PC-3 (cell line): Measurements from ENCODE around the gene MEGF10. TPM values are rescaled to one million over a fixed set of nuclear protein-coding genes. Genes with fewer than 3 reads are reported as not detected.

ENCODE experiments used
- ATAC-seq: fragments of 200-7000 bp; cut with Tn5 transposase; 2 replicates; pipeline ENCODE4 v1.9.1; 2020; ENCODE audit warnings: mild to moderate bottlenecking, moderate library complexity
- BruUV-seq: library from RNA; stranded (reverse); fragments of 400-500 nt; replicated peaks from 2 replicates; lab custom pipeline; 2021; lab: Mats Ljungman, UMichigan
- CTCF ChIA-PET: fragments of 300-600 bp; sonication (Branson Sonifier 250); formaldehyde crosslinking; loops from one replicate; lab custom pipeline; 2022; ENCODE audit warnings: antibody characterized with exemption; lab: Charles Lee
- POLR2A ChIA-PET: fragments of 300-600 bp; sonication (Branson Sonifier 250); formaldehyde crosslinking; loops from one replicate; lab custom pipeline; 2022; ENCODE audit warnings: antibody characterized with exemption; ENCODE audit not compliant: unreplicated experiment; lab: Charles Lee
- DNase-seq: peaks from one replicate; pipeline ENCODE4 v3.0.0-alpha.2; 2015
- H2AFZ ChIP-seq: fragments of 300-600 bp; sonication (generic); 2 replicates; pipeline ENCODE4 v1.6.0; 2016; ENCODE audit warnings: antibody characterized with exemption, low read length
- H3F3A ChIP-seq: fragments of 300-600 bp; sonication (generic); one replicate; pipeline ENCODE4 v1.6.0; 2017; ENCODE audit warnings: antibody characterized with exemption, low read length, control low read depth, mild to moderate bottlenecking; ENCODE audit not compliant: unreplicated experiment
- H3K27ac ChIP-seq: fragments of 300-600 bp; sonication (generic); 2 replicates; pipeline ENCODE4 v1.5.1; 2016; ENCODE audit warnings: mild to moderate bottlenecking, low read length
- H3K27me3 ChIP-seq: fragments of 300-600 bp; sonication (generic); 2 replicates; pipeline ENCODE4 v1.6.1; 2016; ENCODE audit warnings: low read length, mixed read lengths
- H3K36me3 ChIP-seq: fragments of 300-600 bp; sonication (generic); 2 replicates; pipeline ENCODE4 v1.6.1; 2016; ENCODE audit warnings: low read depth, mixed run types, low read length, mixed read lengths
- H3K4me1 ChIP-seq: fragments of 300-600 bp; sonication (generic); 2 replicates; pipeline ENCODE4 v1.5.1; 2016; ENCODE audit warnings: low read length; ENCODE audit not compliant: insufficient read depth
- H3K4me2 ChIP-seq: fragments of 300-600 bp; sonication (generic); 2 replicates; pipeline ENCODE4 v1.6.0; 2016; ENCODE audit warnings: low read length
- H3K4me3 ChIP-seq: fragments of 300-600 bp; sonication (generic); 2 replicates; pipeline ENCODE4 v1.5.1; 2016; ENCODE audit warnings: mild to moderate bottlenecking, low read length, mixed read lengths
- H3K79me2 ChIP-seq: fragments of 300-600 bp; sonication (generic); 2 replicates; pipeline ENCODE4 v1.6.1; 2017; ENCODE audit warnings: low read length, mixed read lengths
- H3K9ac ChIP-seq: fragments of 300-600 bp; sonication (generic); 2 replicates; pipeline ENCODE4 v1.6.0; 2016; ENCODE audit warnings: mild to moderate bottlenecking, low read length
- H3K9me2 ChIP-seq: fragments of 300-600 bp; sonication (generic); replicated peaks from 2 replicates; pipeline ENCODE4 v1.6.1; 2016; ENCODE audit warnings: mixed run types, low read length, mixed read lengths
- H3K9me3 ChIP-seq: fragments of 300-600 bp; sonication (generic); 2 replicates; pipeline ENCODE4 v1.6.1; 2016; ENCODE audit warnings: low read length, mixed read lengths
- H4K20me1 ChIP-seq: fragments of 300-600 bp; sonication (generic); 2 replicates; pipeline ENCODE4 v1.6.1; 2016; ENCODE audit warnings: low read length, mixed read lengths
- CTCF ChIP-seq: fragments of 300-600 bp; sonication (generic); conservative IDR thresholded peaks from 2 replicates; pipeline ENCODE4 v1.5.1; 2017; ENCODE audit warnings: antibody characterized with exemption, low read depth, mild to moderate bottlenecking, low read length
- EZH2 ChIP-seq: fragments of 300-600 bp; sonication (generic); IDR thresholded peaks from one replicate; pipeline ENCODE4 v1.6.1; 2017; ENCODE audit warnings: antibody characterized with exemption, mild to moderate bottlenecking, low read length; ENCODE audit not compliant: unreplicated experiment
- EZH2phosphoT487 ChIP-seq: fragments of 300-600 bp; sonication (generic); IDR thresholded peaks from 2 replicates; pipeline ENCODE4 v1.6.1; 2018; ENCODE audit warnings: mild to moderate bottlenecking, antibody characterized with exemption, low read length, borderline replicate concordance
- intact Hi-C: fragments of 100-400 bp; cut with micrococcal nuclease; formaldehyde crosslinking; loops from 2 replicates; pipeline ENCODE4 v1.9.0; 2023
- total RNA-seq: library from RNA; depleted of rRNA; stranded (reverse); fragments of >200 nt; gene quantifications from 2 replicates; pipeline ENCODE4 v1.2.3, GENCODE V29; 2014

The MEGF10 gene
- total RNA-seq, 1 experiment from 2014 or later = not detected

GRCh38 chr5:127410959-127411358 lies 120.4 kb downstream of the MEGF10 start:
- H3K4me1 ChIP-seq = no peaks in the 10 kb centered on the region
- no peak overlapping the region for H3K27ac ChIP-seq
- TF ChIP-seq CTCF = no peak
- no peak for TF ChIP-seq EZH2
- no peak for TF ChIP-seq EZH2phosphoT487
- H2AFZ ChIP-seq = no peak overlapping the region
- no peaks in the 10 kb centered on the region for H3K36me3 ChIP-seq
- BruUV-seq = no TSS peak
- H3K9me3 ChIP-seq = no peaks in the 10 kb centered on the region
- ChIA-PET POLR2A (no interaction called here), CTCF (no interaction called here)
- no peak overlapping the region for H3K4me3 ChIP-seq
- H3K27me3 ChIP-seq = peaks cover 33% of the 10 kb centered on the region
- DNase-seq (no peak), ATAC-seq (no peak)
- H3K9ac ChIP-seq = no peak overlapping the region
- H3K4me2 ChIP-seq = no peak overlapping the region
- no peaks in the 10 kb centered on the region for H3F3A ChIP-seq
- no peaks in the 10 kb centered on the region for H4K20me1 ChIP-seq
- no peaks in the 10 kb centered on the region for H3K9me2 ChIP-seq
- intact Hi-C loops = no loop called here
- no peaks in the 10 kb centered on the region for H3K79me2 ChIP-seq

DNA sequence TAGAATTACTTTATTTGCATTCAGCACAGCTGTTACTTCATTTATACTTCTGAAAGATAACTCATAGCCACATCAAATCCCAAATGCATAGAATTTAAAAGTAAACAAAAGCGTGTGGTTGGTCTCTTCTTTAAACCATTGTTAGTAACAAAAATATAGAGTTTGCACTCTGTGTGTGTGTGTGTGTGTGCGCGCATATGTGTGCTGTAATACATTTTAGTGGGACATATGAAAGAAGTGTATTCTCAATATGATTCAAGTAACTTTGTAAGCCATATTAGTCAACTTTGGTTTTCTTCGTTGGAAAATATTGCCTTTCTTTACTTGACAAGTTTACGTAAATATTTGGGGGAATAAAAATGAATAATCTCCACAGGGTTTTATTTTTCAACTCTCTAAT lies 120.8 kb downstream of the MEGF10 start:
- Histone ChIP-seq H3F3A (no peaks in the 10 kb centered on the region), H3K9me2 (no peaks in the 10 kb centered on the region), H3K9me3 (no peaks in the 10 kb centered on the region), H2AFZ (no peak overlapping the region), H3K79me2 (no peaks in the 10 kb centered on the region), H3K4me3 (no peak overlapping the region), H3K27ac (no peak overlapping the region), H3K27me3 (peaks cover 33% of the 10 kb centered on the region), H3K4me1 (no peaks in the 10 kb centered on the region), H4K20me1 (no peaks in the 10 kb centered on the region), H3K36me3 (no peaks in the 10 kb centered on the region), H3K4me2 (no peak overlapping the region), H3K9ac (no peak overlapping the region)
- POLR2A ChIA-PET = no interaction called here
- no peak for DNase-seq
- intact Hi-C loops = no loop called here
- BruUV-seq = no TSS peak
- ATAC-seq = no peak
- CTCF ChIA-PET = no interaction called here
- TF ChIP-seq EZH2phosphoT487 = no peak
- TF ChIP-seq CTCF = no peak
- TF ChIP-seq EZH2 = no peak

- ATAC-seq = no peak
- CTCF ChIA-PET = no interaction called here
- H4K20me1 ChIP-seq = no peaks in the 10 kb centered on the region
- H3K4me1 ChIP-seq = no peaks in the 10 kb centered on the region
- no peaks in the 10 kb centered on the region for H3K9me2 ChIP-seq
- no peaks in the 10 kb centered on the region for H3K79me2 ChIP-seq
- DNase-seq = no peak
- no peaks in the 10 kb centered on the region for H3F3A ChIP-seq
- H3K36me3 ChIP-seq = no peaks in the 10 kb centered on the region
- no TSS peak for BruUV-seq
- TF ChIP-seq EZH2 = no peak
- no peak for TF ChIP-seq CTCF
- TF ChIP-seq EZH2phosphoT487 = no peak
- POLR2A ChIA-PET = no interaction called here
- no peak overlapping the region for H2AFZ ChIP-seq
- no peak overlapping the region for H3K4me3 ChIP-seq
- intact Hi-C loops = no loop called here
- peaks cover 40% of the 10 kb centered on the region for H3K27me3 ChIP-seq
- no peaks in the 10 kb centered on the region for H3K9me3 ChIP-seq
- H3K4me2 ChIP-seq = no peak overlapping the region
- no peak overlapping the region for H3K27ac ChIP-seq
- H3K9ac ChIP-seq = no peak overlapping the region
Measured at GRCh38 chr5:127412698-127413097, 122.1 kb downstream of the MEGF10 start.
